IMR-90 (cell line): ENCODE results near the gene RUFY1. TPM values are rescaled to one million over a fixed set of nuclear protein-coding genes. Genes with fewer than 3 reads are reported as not detected.

ENCODE experiments used
- ATAC-seq: fragments of 200-7000 bp; cut with Tn5 transposase; 2 replicates; pipeline ENCODE4 v1.9.1; 2020; ENCODE audit warnings: low read depth, mild to moderate bottlenecking, moderate library complexity
- BruUV-seq: library from RNA; stranded (reverse); fragments of 400-500 nt; replicated peaks from 2 replicates; lab custom pipeline; 2021; lab: Mats Ljungman, UMichigan
- CTCF ChIA-PET: fragments of 300-600 bp; formaldehyde crosslinking; extraction: SDS; loops from one replicate; lab custom pipeline; 2021; ENCODE audit warnings: antibody characterized with exemption; lab: Yijun Ruan, JAX
- POLR2A ChIA-PET: fragments of 300-600 bp; sonication (Branson Sonifier 250); formaldehyde crosslinking; loops from one replicate; lab custom pipeline; 2022; ENCODE audit warnings: antibody characterized with exemption; ENCODE audit not compliant: unreplicated experiment; lab: Charles Lee
- DNase-seq: peaks from one replicate; pipeline ENCODE4 v3.0.0; 2013
- H2AFZ ChIP-seq: replicated peaks from 2 replicates; pipeline ENCODE3; 2013; ENCODE audit warnings: low read length, mild to moderate bottlenecking; ENCODE audit not compliant: poor library complexity
- H2AK5ac ChIP-seq: 2 replicates; pipeline ENCODE4 v1.6.1; 2013; ENCODE audit warnings: low read depth, low read length, inconsistent platforms
- H2AK9ac ChIP-seq: replicated peaks from 2 replicates; pipeline ENCODE3; 2013; ENCODE audit warnings: mild to moderate bottlenecking, low read depth, low read length, moderate library complexity; ENCODE audit not compliant: poor library complexity
- H2BK120ac ChIP-seq: 2 replicates; pipeline ENCODE4 v1.6.1; 2013; ENCODE audit warnings: low read depth, low read length, inconsistent platforms
- H2BK15ac ChIP-seq: 3 replicates; pipeline ENCODE4 v1.6.1; 2013; ENCODE audit warnings: low read depth, low read length, inconsistent platforms
- H2BK20ac ChIP-seq: 2 replicates; pipeline ENCODE4 v1.6.1; 2013; ENCODE audit warnings: low read depth, mild to moderate bottlenecking, inconsistent platforms, low read length, moderate library complexity
- H2BK5ac ChIP-seq: 2 replicates; pipeline ENCODE4 v1.6.1; 2013; ENCODE audit warnings: mild to moderate bottlenecking, low read depth, low read length, inconsistent platforms; ENCODE audit not compliant: poor library complexity, severe bottlenecking
- H3K14ac ChIP-seq: replicated peaks from 2 replicates; pipeline ENCODE4 v1.6.1; 2013; ENCODE audit warnings: low read depth, low read length, inconsistent platforms
- H3K18ac ChIP-seq: 2 replicates; pipeline ENCODE4 v1.6.1; 2013; ENCODE audit warnings: low read depth, low read length, control low read depth
- H3K23ac ChIP-seq: 2 replicates; pipeline ENCODE4 v1.6.1; 2013; ENCODE audit warnings: low read depth, low read length, inconsistent platforms
- H3K27ac ChIP-seq: 2 replicates; pipeline ENCODE4 v1.5.1; 2013; ENCODE audit warnings: mild to moderate bottlenecking, control low read depth, low read length; ENCODE audit not compliant: insufficient read depth
- H3K27me3 ChIP-seq: 2 replicates; pipeline ENCODE4 v1.6.1; 2013; ENCODE audit warnings: low read length; ENCODE audit not compliant: control insufficient read depth, insufficient read depth
- H3K36me3 ChIP-seq: 2 replicates; pipeline ENCODE4 v1.6.1; 2013; ENCODE audit warnings: low read length, mixed read lengths; ENCODE audit not compliant: control insufficient read depth, insufficient read depth
- H3K4ac ChIP-seq: 2 replicates; pipeline ENCODE4 v1.6.1; 2013; ENCODE audit warnings: low read depth, low read length, inconsistent platforms
- H3K4me1 ChIP-seq: 2 replicates; pipeline ENCODE4 v1.6.1; 2013; ENCODE audit warnings: low read length, mixed read lengths; ENCODE audit not compliant: control insufficient read depth, insufficient read depth
- H3K4me2 ChIP-seq: 2 replicates; pipeline ENCODE4 v1.6.1; 2013; ENCODE audit warnings: low read depth, mild to moderate bottlenecking, control low read depth, low read length, moderate library complexity
- H3K4me3 ChIP-seq: 2 replicates; pipeline ENCODE4 v1.5.1; 2013; ENCODE audit warnings: low read depth, mild to moderate bottlenecking, control low read depth, low read length, moderate library complexity; ENCODE audit not compliant: insufficient read depth
- H3K56ac ChIP-seq: 2 replicates; pipeline ENCODE4 v1.6.1; 2013; ENCODE audit warnings: low read length, inconsistent platforms; ENCODE audit not compliant: insufficient read depth; ENCODE audit errors: extremely low read depth
- H3K79me1 ChIP-seq, 2 experiments: 2 replicates each; pipeline ENCODE4 v1.6.1; 2013; ENCODE audit warnings: low read length in 2 of 2, inconsistent platforms in 1 of 2, low read depth in 1 of 2
- H3K9ac ChIP-seq: 2 replicates; pipeline ENCODE4 v1.6.1; 2013; ENCODE audit warnings: low read depth, low read length, control low read depth
- H3K9me1 ChIP-seq: 2 replicates; pipeline ENCODE4 v1.6.1; 2013; ENCODE audit warnings: low read length, inconsistent platforms; ENCODE audit not compliant: insufficient read depth
- H3K9me3 ChIP-seq: 2 replicates; pipeline ENCODE4 v1.6.1; 2013; ENCODE audit warnings: low read length; ENCODE audit not compliant: control insufficient read depth, insufficient read depth
- H4K20me1 ChIP-seq: 2 replicates; pipeline ENCODE4 v1.6.1; 2013; ENCODE audit warnings: low read length, inconsistent platforms; ENCODE audit not compliant: insufficient read depth
- H4K5ac ChIP-seq: 2 replicates; pipeline ENCODE4 v1.6.1; 2013; ENCODE audit warnings: mild to moderate bottlenecking, low read depth, low read length, control low read depth
- H4K8ac ChIP-seq, 2 experiments: 2 replicates each; pipeline ENCODE4 v1.6.1; 2013; ENCODE audit warnings: low read depth in 2 of 2, low read length in 2 of 2, control low read depth in 1 of 2, inconsistent platforms in 1 of 2
- H4K91ac ChIP-seq: 2 replicates; pipeline ENCODE4 v1.6.1; 2013; ENCODE audit warnings: low read depth, low read length, inconsistent platforms; ENCODE audit not compliant: insufficient read depth
- CEBPB ChIP-seq: IDR thresholded peaks from 2 replicates; pipeline ENCODE4 v1.6.1; 2012; ENCODE audit warnings: low read depth, low read length, improper control_type of control experiment
- CHD1 ChIP-seq: IDR thresholded peaks from 2 replicates; pipeline ENCODE4 v1.6.1; 2012; ENCODE audit warnings: low read depth, low read length, improper control_type of control experiment
- FOS ChIP-seq: fragments of 150-350 bp; IDR thresholded peaks from 2 replicates; pipeline ENCODE4 v1.6.1; 2016; ENCODE audit warnings: low read depth, low read length
- MAFK ChIP-seq: IDR thresholded peaks from 2 replicates; pipeline ENCODE4 v1.6.1; 2012; ENCODE audit warnings: low read depth, low read length, improper control_type of control experiment
- MAZ ChIP-seq: IDR thresholded peaks from 2 replicates; pipeline ENCODE4 v1.6.1; 2012; ENCODE audit warnings: low read depth, mild to moderate bottlenecking, low read length, improper control_type of control experiment, moderate library complexity, borderline replicate concordance
- MXI1 ChIP-seq: IDR thresholded peaks from 2 replicates; pipeline ENCODE4 v1.6.1; 2012; ENCODE audit warnings: low read depth, mild to moderate bottlenecking, low read length, moderate library complexity, borderline replicate concordance
- NFE2L2 ChIP-seq: fragments of 150-350 bp; IDR thresholded peaks from 2 replicates; pipeline ENCODE4 v1.6.1; 2016; ENCODE audit warnings: low read depth, mild to moderate bottlenecking, low read length
- POLR2A ChIP-seq: IDR thresholded peaks from 2 replicates; pipeline ENCODE4 v1.6.1; 2012; ENCODE audit warnings: mild to moderate bottlenecking, low read depth, low read length
- RAD21 ChIP-seq: IDR thresholded peaks from 2 replicates; pipeline ENCODE4 v1.6.1; 2012; ENCODE audit warnings: low read length, improper control_type of control experiment
- RCOR1 ChIP-seq: IDR thresholded peaks from 2 replicates; pipeline ENCODE4 v1.6.1; 2012; ENCODE audit warnings: mild to moderate bottlenecking, low read length, improper control_type of control experiment; ENCODE audit not compliant: insufficient replicate concordance
- RFX5 ChIP-seq: IDR thresholded peaks from 2 replicates; pipeline ENCODE4 v1.8.0; 2012; ENCODE audit warnings: low read depth, mild to moderate bottlenecking, low read length, moderate library complexity
- SMC3 ChIP-seq: fragments of 150-350 bp; IDR thresholded peaks from 2 replicates; pipeline ENCODE4 v1.6.1; 2016; ENCODE audit warnings: low read depth, mild to moderate bottlenecking, antibody characterized with exemption, low read length, moderate library complexity
- USF2 ChIP-seq: fragments of 150-350 bp; IDR thresholded peaks from 2 replicates; pipeline ENCODE4 v1.6.1; 2017; ENCODE audit warnings: mild to moderate bottlenecking, antibody characterized with exemption, low read length, low read depth
- WGBS, 2 experiments: methylation state at CpG; one replicate each; pipeline versions ENCODE4 v1.1.5 to v1.1.7; 2013; ENCODE audit warnings: missing lambda C conversion rate in 2 of 2; ENCODE audit not compliant: insufficient read length in 1 of 2; ENCODE audit errors: extremely low coverage in 2 of 2; 5-methylcytosine and 5-hydroxymethylcytosine counted together
- dilution Hi-C: fragments of 300-500 bp; cut with HindIII; formaldehyde crosslinking; loops from one replicate; pipeline ENCODE4 v1.14.3; 2018; ENCODE audit warnings: low sequenced_read_pairs; ENCODE audit not compliant: unreplicated experiment
- in situ Hi-C: fragments of 300-500 bp; cut with MboI; formaldehyde crosslinking; loops from 3 replicates; pipeline ENCODE4 v1.14.3; 2019; ENCODE audit warnings: low sequenced_read_pairs, inconsistent platforms, mixed read lengths
- intact Hi-C: fragments of 100-400 bp; cut with micrococcal nuclease; formaldehyde crosslinking; loops from 2 replicates; pipeline ENCODE4 v1.10.0; 2022
- polyA plus RNA-seq, 3 experiments: library from polyadenylated mRNA; depleted of rRNA; stranded (reverse); fragments of >200 nt; gene quantifications; 2 replicates each; pipeline ENCODE4 v1.2.3, GENCODE V29; 2012; ENCODE audit warnings: low replicate concordance in 1 of 3
- total RNA-seq: library from RNA; depleted of rRNA; stranded (reverse); fragments of >200 nt; gene quantifications from 2 replicates; pipeline ENCODE4 v1.2.3, GENCODE V29; 2012
- TF ChIP-seq, protein P1 (sequence below): fragments of 150-350 bp; IDR thresholded peaks from 2 replicates; pipeline ENCODE4 v1.6.1; 2016; ENCODE audit warnings: low read depth, mild to moderate bottlenecking, low read length, moderate library complexity, borderline replicate concordance

RUFY1 gene
- total and polyA plus RNA-seq, 2 of the 4 experiments (the other 2 are of a cell fraction) = 19.5 to 21.8 TPM

GRCh38 chr5:179623003-179623905 is 72.9 kb downstream of the RUFY1 start, which contains the start of gene HNRNPH1:
Gene HNRNPH1 (minus strand): TSS chr5:179623671. CDS start chr5:179623133, 538 bp downstream.
- WGBS, 2 experiments = 2% methylated on average over 63 of the region's 92 CpGs; no CpG with 5 or more reads in 1 of the 2 experiments
- peak within 1 kb of the TSS; percentile 100 for H3K9ac ChIP-seq
- peak within 1 kb of the TSS; percentile 99 for H3K56ac ChIP-seq
- H3K79me1 ChIP-seq = peaks cover 0 to 20% of the 10 kb centered on the region in 2 experiments; a peak in 2 of 4 replicates
- ATAC-seq = peak; percentile 84
- CTCF ChIA-PET = interaction anchor here (0.5 to 1.2 kb wide), 4 partner anchors 8 to 163 kb away, joined by 3 to 5 read pairs (median 3); no protein-coding TSS in a partner anchor
- peak; percentile 98 for DNase-seq
- H2BK15ac ChIP-seq = no peak within 1 kb of the TSS; the same call in 2 of the 3 replicates
- H3K27me3 ChIP-seq = no peaks in the 10 kb centered on the region
- peaks cover 52% of the 10 kb centered on the region for H4K20me1 ChIP-seq
- H4K8ac ChIP-seq = peak within 1 kb of the TSS; percentile 96 to 98
- peak within 1 kb of the TSS; percentile 93 for H3K18ac ChIP-seq
- H4K91ac ChIP-seq = peak within 1 kb of the TSS; percentile 97
- peak within 1 kb of the TSS; percentile 76 for H2BK120ac ChIP-seq
- H3K9me3 ChIP-seq = no peaks in the 10 kb centered on the region
- peak within 1 kb of the TSS; percentile 100 for H2AK5ac ChIP-seq
- in situ Hi-C loops = no loop called here
- H2AFZ ChIP-seq = peak within 1 kb of the TSS; percentile 96
- H2BK5ac ChIP-seq = peak within 1 kb of the TSS; percentile 92
- peak within 1 kb of the TSS; percentile 100 for H3K4ac ChIP-seq
- H3K27ac ChIP-seq = peak within 1 kb of the TSS; percentile 95
- H4K5ac ChIP-seq = peak within 1 kb of the TSS; percentile 93
- H3K4me1 ChIP-seq = peaks cover 11% of the 10 kb centered on the region
- H2BK20ac ChIP-seq = no peak within 1 kb of the TSS
- 0 out of 2 replicates have a peak, but pooled peaks cover 6% of the 10 kb centered on the region for H3K9me1 ChIP-seq
- intact Hi-C loops = loop anchor here (5.0 kb wide), 2 partner anchors 74 to 199 kb away; partner anchors contain the start of genes CANX and SQSTM1
- H3K4me2 ChIP-seq = peak within 1 kb of the TSS; percentile 76
- peak within 1 kb of the TSS; percentile 69 for H3K4me3 ChIP-seq
- H2AK9ac ChIP-seq = peak within 1 kb of the TSS; percentile 100
- peak within 1 kb of the TSS; percentile 99 for H3K14ac ChIP-seq
- dilution Hi-C loops = no loop called here
- H3K36me3 ChIP-seq = peaks cover 28% of the 10 kb centered on the region
- no TSS peak for BruUV-seq
- POLR2A ChIA-PET = interaction anchor here (0.6 to 1.1 kb wide), 5 partner anchors 8 to 199 kb away, joined by 3 to 13 read pairs (median 3); no protein-coding TSS in a partner anchor
- peak within 1 kb of the TSS; percentile 99 for H3K23ac ChIP-seq
- TF ChIP-seq MAZ (peak; percentile 64; the same call in 1 of the 2 replicates), FOS (no peak), RFX5 (no peak), MXI1 (peak; percentile 89), SMC3 (no peak), NFE2L2 (no peak), RAD21 (no peak), POLR2A (peak; percentile 100), RCOR1 (no peak), USF2 (no peak), CEBPB (peak; percentile 97), MAFK (no peak), CHD1 (peak; percentile 96; the same call in 1 of the 2 replicates)
- TF ChIP-seq, protein P1, sequence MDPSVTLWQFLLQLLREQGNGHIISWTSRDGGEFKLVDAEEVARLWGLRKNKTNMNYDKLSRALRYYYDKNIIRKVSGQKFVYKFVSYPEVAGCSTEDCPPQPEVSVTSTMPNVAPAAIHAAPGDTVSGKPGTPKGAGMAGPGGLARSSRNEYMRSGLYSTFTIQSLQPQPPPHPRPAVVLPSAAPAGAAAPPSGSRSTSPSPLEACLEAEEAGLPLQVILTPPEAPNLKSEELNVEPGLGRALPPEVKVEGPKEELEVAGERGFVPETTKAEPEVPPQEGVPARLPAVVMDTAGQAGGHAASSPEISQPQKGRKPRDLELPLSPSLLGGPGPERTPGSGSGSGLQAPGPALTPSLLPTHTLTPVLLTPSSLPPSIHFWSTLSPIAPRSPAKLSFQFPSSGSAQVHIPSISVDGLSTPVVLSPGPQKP = no peak
